Spleen (tissue), 11 donors: ENCODE results near the gene LRBA. TPM values are rescaled to one million over a fixed set of nuclear protein-coding genes. Genes with fewer than 3 reads are reported as not detected.

Experiments used
- DNase-seq: peaks from one replicate; pipeline ENCODE4 v3.0.0-alpha.2; 2020
- H3K27ac ChIP-seq, 8 donors: fragments of 200-600 bp; sonication (generic) in 7 of 8; 1 replicate in 4 of 8; 2 replicates in 4 of 8; pipeline versions ENCODE4 v1.5.0 to v1.8.0; 2016 to 2021; ENCODE audit warnings: inconsistent platforms in 4 of 8, mild to moderate bottlenecking in 4 of 8, moderate library complexity in 1 of 8
- H3K27me3 ChIP-seq, 7 donors: fragments of 200-600 bp; sonication (generic) in 6 of 7; replicated peaks in 1 of 7; 1 replicate in 4 of 7; 2 replicates in 3 of 7; pipeline versions ENCODE4 v1.5.0 to v1.8.0; 2016 to 2021; ENCODE audit warnings: inconsistent platforms in 3 of 7, mild to moderate bottlenecking in 1 of 7
- H3K36me3 ChIP-seq, 6 donors: fragments of 200-600 bp; sonication (generic) in 5 of 6; 1 replicate in 4 of 6; 2 replicates in 2 of 6; pipeline versions ENCODE4 v1.5.0 to v1.8.0; 2016 to 2021; ENCODE audit warnings: inconsistent platforms in 2 of 6
- H3K4me1 ChIP-seq, 6 donors: fragments of 200-600 bp; sonication (generic) in 5 of 6; 1 replicate in 3 of 6; 2 replicates in 3 of 6; pipeline versions ENCODE4 v1.5.0 to v1.8.0; 2016 to 2021; ENCODE audit warnings: inconsistent platforms in 3 of 6
- H3K4me3 ChIP-seq, 8 donors: fragments of 200-600 bp; sonication (generic) in 7 of 8; 1 replicate in 4 of 8; 2 replicates in 4 of 8; pipeline versions ENCODE4 v1.5.0 to v1.8.0; 2016 to 2021; ENCODE audit warnings: inconsistent platforms in 4 of 8, mild to moderate bottlenecking in 4 of 8, moderate library complexity in 2 of 8
- H3K9me3 ChIP-seq, 8 donors: fragments of 200-600 bp; sonication (generic) in 7 of 8; 1 replicate in 4 of 8; 2 replicates in 4 of 8; pipeline versions ENCODE4 v1.5.0 to v1.8.0; 2016 to 2021; ENCODE audit warnings: inconsistent platforms in 4 of 8
- CTCF ChIP-seq, 11 experiments: fragments of 200-600 bp in 7 of 11; fragments of 450-650 bp in 4 of 11; sonication (generic) in 4 of 11; IDR thresholded peaks in 8 of 11; conservative IDR thresholded peaks in 3 of 11; 1 replicate in 7 of 11; 2 replicates in 4 of 11; pipeline versions ENCODE4 v1.4.0 to v1.8.0; 2016 to 2021; ENCODE audit warnings: antibody characterized with exemption in 11 of 11, inconsistent platforms in 4 of 11, mild to moderate bottlenecking in 1 of 11
- POLR2A ChIP-seq, 3 donors: fragments of 450-650 bp; IDR thresholded peaks; one replicate each; pipeline ENCODE4 v1.5.1; 2017; ENCODE audit warnings: antibody characterized with exemption in 3 of 3, mild to moderate bottlenecking in 1 of 3
- POLR2AphosphoS5 ChIP-seq, 3 donors: sonication (generic); formaldehyde crosslinking; IDR thresholded peaks; one replicate each; pipeline ENCODE4 v1.5.1; 2017; ENCODE audit warnings: antibody characterized with exemption in 3 of 3
- WGBS, 5 donors: extraction: QIAGEN DNeasy Blood & Tissue Kit in 3 of 5; methylation state at CpG; one replicate each; pipeline versions ENCODE4 v1.1.5 to v1.1.7; 2013 to 2018; 5-methylcytosine and 5-hydroxymethylcytosine counted together
- intact Hi-C: fragments of 100-400 bp; cut with DNase I; formaldehyde crosslinking; loops from one replicate; pipeline ENCODE4 v1.15.0; 2023; ENCODE audit warnings: low total_unique reads
- polyA plus RNA-seq, 3 donors: library from polyadenylated mRNA; stranded (reverse); fragments of 200-250 nt; gene quantifications; one replicate each; pipeline ENCODE4 v1.2.1, GENCODE V29; 2013
- total RNA-seq, 7 donors: library from RNA; depleted of rRNA in 3 of 7; stranded (reverse); fragments of >200 nt in 3 of 7; fragmentation: NEBNext Ultra II Directional in 4 of 7; extraction: Animal tissue kit (Norgen Biotek cat#: 25700) in 4 of 7; gene quantifications; one replicate each; pipeline versions ENCODE4 v1.1.0 to v1.2.1, GENCODE V29; 2016 to 2021
- donor health status: healthy with polysubstance abuse.
- donor health status: DM: no; HTN: no; CAD: no; lungs with moderate emphysema.
- donor health status: DM: no; HTN: no; CAD: no.
- donor health status: Bipolar disorder and iron deficiency.
- donor health status: healthy.
- donor health status: DM: no; HTN: no; CAD: no.
- donor health status: DM: yes; HTN: yes; CAD: no.

The LRBA gene
- total and polyA plus RNA-seq, 10 donors = 8.2 to 84.9 (median 50.5) TPM

GRCh38 chr4:150773032-150773431 lies 242.1 kb downstream of the LRBA start:
- no peak for DNase-seq
- Histone ChIP-seq H3K4me1 (no peaks in the 10 kb centered on the region), H3K36me3 (peaks cover 0 to 20% (median 2%) of the 10 kb centered on the region in 6 donors), H3K27me3 (no peaks in the 10 kb centered on the region), H3K27ac (no peak overlapping the region), H3K9me3 (no peaks in the 10 kb centered on the region), H3K4me3 (no peak overlapping the region)
- intact Hi-C loops = no loop called here
- TF ChIP-seq POLR2A (IDR thresholded peaks at IDR 0.05) = no peak
- TF ChIP-seq POLR2AphosphoS5 (IDR thresholded peaks at IDR 0.05) = no peak
- TF ChIP-seq CTCF (IDR thresholded peaks at IDR 0.05 in 8 of 11, conservative IDR thresholded peaks at IDR 0.05 in 3 of 11) = no peak
- WGBS, 5 donors = 88 to 94% (median 90%) methylated on average over 4 of the region's 4 CpGs

GRCh38 chr4:150771382-150771781 lies 243.7 kb downstream of the LRBA start:
- Histone ChIP-seq H3K9me3 (no peaks in the 10 kb centered on the region), H3K4me3 (no peak overlapping the region), H3K27ac (no peak overlapping the region), H3K4me1 (no peaks in the 10 kb centered on the region), H3K36me3 (peaks cover 0 to 20% (median 2%) of the 10 kb centered on the region in 6 donors), H3K27me3 (no peaks in the 10 kb centered on the region)
- intact Hi-C loops = no loop called here
- WGBS, 5 donors = 94 to 100% (median 96%) methylated on average over 1 of the region's 1 CpG
- no peak for DNase-seq
- TF ChIP-seq CTCF (IDR thresholded peaks at IDR 0.05 in 8 of 11, conservative IDR thresholded peaks at IDR 0.05 in 3 of 11) (no peak), POLR2A (IDR thresholded peaks at IDR 0.05) (no peak)

- H3K27me3 ChIP-seq = no peaks in the 10 kb centered on the region
- no peaks in the 10 kb centered on the region for H3K9me3 ChIP-seq
- H3K4me3 ChIP-seq = no peak overlapping the region
- WGBS, 5 donors = 71 to 89% (median 77%) methylated on average over 4 of the region's 4 CpGs
- intact Hi-C loops = no loop called here
- H3K4me1 ChIP-seq = no peaks in the 10 kb centered on the region
- TF ChIP-seq POLR2AphosphoS5 (IDR thresholded peaks at IDR 0.05) (no peak), CTCF (IDR thresholded peaks at IDR 0.05 in 8 of 11, conservative IDR thresholded peaks at IDR 0.05 in 3 of 11) (no peak), POLR2A (IDR thresholded peaks at IDR 0.05) (no peak)
- peaks cover 0 to 20% (median 2%) of the 10 kb centered on the region in 6 donors for H3K36me3 ChIP-seq
- DNase-seq = no peak
- no peak overlapping the region for H3K27ac ChIP-seq
These were observed 245.2 kb downstream of the LRBA start for GRCh38 chr4:150769845-150770244.

- Histone ChIP-seq H3K4me1 (no peaks in the 10 kb centered on the region), H3K27me3 (no peaks in the 10 kb centered on the region), H3K4me3 (no peak overlapping the region), H3K27ac (no peak overlapping the region), H3K36me3 (peaks cover 0 to 20% (median 2%) of the 10 kb centered on the region in 6 donors), H3K9me3 (no peaks in the 10 kb centered on the region)
- TF ChIP-seq POLR2AphosphoS5 (IDR thresholded peaks at IDR 0.05) = no peak
- TF ChIP-seq CTCF (IDR thresholded peaks at IDR 0.05 in 8 of 11, conservative IDR thresholded peaks at IDR 0.05 in 3 of 11) = no peak
- TF ChIP-seq POLR2A (IDR thresholded peaks at IDR 0.05) = no peak
- intact Hi-C loops = no loop called here
- WGBS, 5 donors = 87 to 98% (median 95%) methylated on average over 2 of the region's 2 CpGs
- DNase-seq = no peak
These were observed 245.8 kb downstream of the LRBA start for GRCh38 chr4:150769248-150769647.
